ENCODE data around the gene RAB9A.

RAB9A gene

DNA sequence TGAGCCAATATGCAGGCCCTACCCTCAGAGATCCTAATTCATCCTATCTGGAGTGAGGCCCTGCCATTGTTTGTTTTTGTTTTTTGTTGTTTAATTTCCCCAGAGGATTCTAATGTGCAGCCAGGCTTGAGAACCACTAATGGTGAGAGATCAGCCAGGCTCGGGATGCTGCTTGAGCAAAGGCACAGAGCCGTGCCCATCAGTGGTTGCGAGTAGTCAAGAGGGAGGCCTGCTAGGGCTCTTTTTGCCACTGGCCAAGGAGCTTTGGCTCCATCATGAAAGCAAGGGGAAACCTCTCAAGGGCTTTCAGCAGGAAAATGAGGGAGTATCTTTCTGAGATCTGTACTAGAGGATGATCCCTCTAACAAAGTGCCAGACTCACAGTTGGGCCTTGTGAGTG is 33.3 kb upstream of the RAB9A start:
- TF ChIP-seq, protein P1, sequence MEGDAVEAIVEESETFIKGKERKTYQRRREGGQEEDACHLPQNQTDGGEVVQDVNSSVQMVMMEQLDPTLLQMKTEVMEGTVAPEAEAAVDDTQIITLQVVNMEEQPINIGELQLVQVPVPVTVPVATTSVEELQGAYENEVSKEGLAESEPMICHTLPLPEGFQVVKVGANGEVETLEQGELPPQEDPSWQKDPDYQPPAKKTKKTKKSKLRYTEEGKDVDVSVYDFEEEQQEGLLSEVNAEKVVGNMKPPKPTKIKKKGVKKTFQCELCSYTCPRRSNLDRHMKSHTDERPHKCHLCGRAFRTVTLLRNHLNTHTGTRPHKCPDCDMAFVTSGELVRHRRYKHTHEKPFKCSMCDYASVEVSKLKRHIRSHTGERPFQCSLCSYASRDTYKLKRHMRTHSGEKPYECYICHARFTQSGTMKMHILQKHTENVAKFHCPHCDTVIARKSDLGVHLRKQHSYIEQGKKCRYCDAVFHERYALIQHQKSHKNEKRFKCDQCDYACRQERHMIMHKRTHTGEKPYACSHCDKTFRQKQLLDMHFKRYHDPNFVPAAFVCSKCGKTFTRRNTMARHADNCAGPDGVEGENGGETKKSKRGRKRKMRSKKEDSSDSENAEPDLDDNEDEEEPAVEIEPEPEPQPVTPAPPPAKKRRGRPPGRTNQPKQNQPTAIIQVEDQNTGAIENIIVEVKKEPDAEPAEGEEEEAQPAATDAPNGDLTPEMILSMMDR (IDR thresholded peaks at IDR 0.05; ENCODE audit: insufficient read depth, low read length, missing control alignments), result no peak
- POLR2A ChIA-PET, result no interaction called here
- no peak overlapping the region for H3K4me3 ChIP-seq (ENCODE audit: low read depth, low read length)
- CTCF ChIA-PET, result interaction anchor here (1.2 to 2.2 kb wide), 4 partner anchors 80 to 376 kb away, joined by 3 to 8 read pairs (median 3); no protein-coding TSS in a partner anchor
- no peak for DNase-seq (ENCODE audit: low read depth, low spot score)

DNA sequence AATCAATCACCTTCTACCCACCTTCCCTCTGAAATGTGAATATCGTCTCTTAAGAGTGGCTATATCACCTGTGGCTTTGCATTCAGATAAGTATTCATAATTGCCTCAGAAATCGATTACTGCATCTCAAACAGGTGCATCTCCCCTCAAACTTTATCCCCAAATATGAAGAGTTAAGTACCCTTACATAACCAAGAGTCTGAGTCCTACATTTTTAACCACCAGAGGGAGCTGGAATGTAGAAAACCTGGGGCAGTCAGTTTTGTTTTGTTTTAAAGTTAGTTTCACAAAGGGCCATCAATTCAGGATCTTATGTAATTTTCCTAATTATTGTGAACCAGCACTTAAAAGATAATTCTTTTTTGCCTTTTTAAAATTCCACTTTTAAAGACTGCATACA is 30.3 kb upstream of the RAB9A start:
- DNase-seq (ENCODE audit: low read depth, low spot score), result no peak
- POLR2A ChIA-PET, result no interaction called here
- CTCF ChIA-PET, result interaction anchor here (0.9 to 1.6 kb wide), 6 partner anchors 11 to 377 kb away, joined by 3 to 8 read pairs (median 4); no protein-coding TSS in a partner anchor
- TF ChIP-seq, protein P1 (IDR thresholded peaks at IDR 0.05; ENCODE audit: insufficient read depth, low read length, missing control alignments), result peak; percentile 13
- no peak overlapping the region for H3K4me3 ChIP-seq (ENCODE audit: low read depth, low read length)

DNA sequence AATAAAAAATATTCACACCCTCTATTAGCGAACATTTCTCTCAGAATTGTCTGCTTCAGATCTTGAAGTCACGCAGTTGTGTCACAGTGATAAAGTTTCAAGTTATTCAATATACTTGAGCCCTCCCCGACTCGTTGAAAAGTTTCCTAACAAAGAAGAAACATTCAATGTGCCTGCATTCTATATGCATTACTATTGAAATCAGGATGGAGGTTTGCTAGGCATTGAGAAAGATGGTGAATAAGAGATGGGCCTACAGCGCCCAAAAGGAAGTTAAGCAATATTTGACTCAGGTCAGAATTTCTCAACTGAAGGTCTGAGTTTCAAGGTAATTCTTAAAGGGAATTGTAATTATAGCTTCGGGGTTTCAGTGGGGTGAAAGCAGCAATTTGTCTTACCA is 29.9 kb upstream of the RAB9A start:
- ChIA-PET POLR2A (no interaction called here), CTCF (interaction anchor here (0.8 to 1.6 kb wide), 7 partner anchors 11 to 377 kb away, joined by 3 to 8 read pairs (median 4); no protein-coding TSS in a partner anchor)
- H3K4me3 ChIP-seq (ENCODE audit: low read depth, low read length), result no peak overlapping the region
- TF ChIP-seq, protein P1 (IDR thresholded peaks at IDR 0.05; ENCODE audit: insufficient read depth, low read length, missing control alignments), result no peak
- no peak for DNase-seq (ENCODE audit: low read depth, low spot score)

DNA sequence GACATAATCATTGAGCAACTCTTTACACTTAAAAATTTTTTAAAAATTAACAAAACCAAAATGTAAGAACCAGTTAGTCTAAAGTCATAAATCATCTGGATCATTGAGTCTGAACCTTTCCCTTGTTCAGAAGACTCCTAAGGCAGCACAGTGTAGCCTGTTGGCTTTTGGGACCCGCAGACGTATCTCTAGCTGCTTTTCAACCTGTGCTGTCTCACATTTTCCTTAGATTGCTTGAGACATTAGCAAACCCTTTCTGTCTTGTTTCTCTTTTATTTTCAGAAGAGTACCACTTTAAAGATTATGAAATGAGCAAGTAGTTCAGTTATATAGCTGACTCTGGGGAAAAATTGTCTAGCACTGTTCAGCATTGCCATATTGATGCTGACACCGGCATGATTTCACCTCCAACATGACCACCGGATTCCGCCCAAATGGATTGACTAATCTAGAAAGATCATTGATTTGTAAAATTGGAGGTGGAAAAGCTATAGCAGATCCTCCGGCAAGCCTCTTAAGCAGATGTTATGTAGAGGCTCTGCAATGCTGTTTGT is 27.1 kb upstream of the RAB9A start:
- TF ChIP-seq, protein P1 (IDR thresholded peaks at IDR 0.05; ENCODE audit: insufficient read depth, low read length, missing control alignments), result no peak

DNA sequence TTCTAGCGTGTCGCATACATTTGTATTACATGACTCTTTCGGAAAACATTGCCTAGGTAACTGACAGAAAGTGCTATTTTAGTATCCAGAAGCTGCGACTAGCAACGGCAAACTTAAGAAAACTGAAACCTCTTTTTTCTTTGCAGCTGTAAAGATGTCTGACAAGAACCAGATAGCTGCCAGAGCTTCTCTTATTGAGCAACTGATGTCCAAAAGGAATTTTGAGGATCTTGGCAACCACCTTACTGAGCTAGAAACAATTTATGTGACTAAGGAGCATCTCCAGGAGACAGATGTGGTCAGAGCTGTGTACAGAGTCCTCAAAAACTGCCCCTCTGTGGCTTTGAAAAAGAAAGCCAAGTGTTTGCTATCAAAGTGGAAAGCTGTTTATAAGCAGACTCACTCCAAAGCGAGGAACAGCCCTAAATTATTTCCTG is 26.6 kb upstream of the RAB9A start:
- H3K4me3 ChIP-seq (ENCODE audit: low read depth, low read length), result no peak overlapping the region
- ChIA-PET POLR2A (no interaction called here), CTCF (interaction anchor here (0.8 to 1.8 kb wide), 5 partner anchors 12 to 716 kb away, joined by 3 to 5 read pairs (median 4); no protein-coding TSS in a partner anchor)
- no peak for DNase-seq (ENCODE audit: low read depth, low spot score)
- TF ChIP-seq, protein P1 (IDR thresholded peaks at IDR 0.05; ENCODE audit: insufficient read depth, low read length, missing control alignments), result no peak

More for the DNA sequence above, 27.1 kb upstream of the RAB9A start:
- POLR2A ChIA-PET, result no interaction called here
- DNase-seq (ENCODE audit: low read depth, low spot score), result no peak
- no peak overlapping the region for H3K4me3 ChIP-seq (ENCODE audit: low read depth, low read length)
- CTCF ChIA-PET, result interaction anchor here (1.5 to 1.8 kb wide), 3 partner anchors 11 to 370 kb away, joined by 4 to 5 read pairs (median 4); no protein-coding TSS in a partner anchor

DNA sequence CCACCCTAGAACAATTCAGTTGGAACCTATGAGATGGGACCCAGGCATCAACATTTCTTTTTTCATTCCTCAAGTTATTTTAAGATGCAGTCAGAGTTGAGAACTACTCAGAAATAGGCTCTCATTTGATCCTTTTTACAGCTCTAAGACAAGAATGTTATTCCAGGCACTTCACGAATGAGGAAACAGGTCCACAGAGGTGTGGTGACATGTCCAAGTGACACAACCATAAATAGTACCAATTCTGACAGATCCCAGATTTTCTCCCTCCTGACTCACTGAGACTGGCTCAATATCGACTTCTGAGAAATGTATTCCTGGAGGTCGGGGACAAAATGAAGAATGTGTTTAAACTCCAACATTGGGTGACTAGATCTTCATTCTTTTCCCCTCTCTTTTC is 24.9 kb upstream of the RAB9A start:
- H3K4me3 ChIP-seq (ENCODE audit: low read depth, low read length), result no peak overlapping the region
- TF ChIP-seq, protein P1 (IDR thresholded peaks at IDR 0.05; ENCODE audit: insufficient read depth, low read length, missing control alignments), result no peak
- POLR2A ChIA-PET, result no interaction called here
- no peak for DNase-seq (ENCODE audit: low read depth, low spot score)
- CTCF ChIA-PET, result no interaction called here

All from AG04449 (cell line).